HG03064 (cell line): ENCODE data around the gene ACTR1A.
A peak's percentile ranks its signal among the peaks of the same experiment; 100 is the strongest.

ENCODE experiments used
- ATAC-seq: cut with Tn5 transposase; IDR thresholded peaks from one replicate; pipeline ENCODE4 v1.9.1; 2021; ENCODE audit warnings: low read depth; ENCODE audit not compliant: unreplicated experiment

Gene ACTR1A

GRCh38 chr10:102492344-102492939, 10.1 kb downstream of the ACTR1A start:
- ATAC-seq: no peak

DNA sequence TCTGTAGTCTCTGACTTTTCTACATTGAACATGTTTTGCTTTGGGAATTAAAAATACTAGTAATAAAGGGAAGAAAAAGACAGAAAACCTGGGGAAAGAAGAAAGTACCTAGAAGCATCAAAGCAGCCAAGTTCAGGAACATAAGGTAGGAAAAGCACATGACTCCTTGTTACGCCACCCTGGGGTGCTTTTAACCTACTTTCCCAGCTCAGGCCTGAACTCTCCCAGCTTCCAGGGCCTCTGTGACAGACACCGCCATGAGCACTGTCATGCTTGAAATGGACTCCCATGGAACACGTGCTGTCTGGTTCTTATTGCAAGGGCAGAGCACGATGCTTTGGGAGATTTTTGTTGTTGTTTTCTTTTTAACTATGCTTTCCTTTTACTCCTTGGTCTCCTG, 11.4 kb downstream of the ACTR1A start:
- no peak for ATAC-seq

- no peak for ATAC-seq
Observed at GRCh38 chr10:102485093-102485784, 17.3 kb downstream of the ACTR1A start.

GRCh38 chr10:102484021-102484420, 18.5 kb downstream of the ACTR1A start:
- no peak for ATAC-seq

- no peak for ATAC-seq
Observed at GRCh38 chr10:102480396-102480795, 22.1 kb downstream of the ACTR1A start.

- no peak for ATAC-seq
Observed at GRCh38 chr10:102479651-102480050, 22.9 kb downstream of the ACTR1A start.

GRCh38 chr10:102476466-102477141, 25.9 kb downstream of the ACTR1A start:
- ATAC-seq: no peak

GRCh38 chr10:102475451-102476040, 27.0 kb downstream of the ACTR1A start:
- ATAC-seq: no peak

- ATAC-seq: no peak
Observed at GRCh38 chr10:102473445-102474331, 28.8 kb downstream of the ACTR1A start.

DNA sequence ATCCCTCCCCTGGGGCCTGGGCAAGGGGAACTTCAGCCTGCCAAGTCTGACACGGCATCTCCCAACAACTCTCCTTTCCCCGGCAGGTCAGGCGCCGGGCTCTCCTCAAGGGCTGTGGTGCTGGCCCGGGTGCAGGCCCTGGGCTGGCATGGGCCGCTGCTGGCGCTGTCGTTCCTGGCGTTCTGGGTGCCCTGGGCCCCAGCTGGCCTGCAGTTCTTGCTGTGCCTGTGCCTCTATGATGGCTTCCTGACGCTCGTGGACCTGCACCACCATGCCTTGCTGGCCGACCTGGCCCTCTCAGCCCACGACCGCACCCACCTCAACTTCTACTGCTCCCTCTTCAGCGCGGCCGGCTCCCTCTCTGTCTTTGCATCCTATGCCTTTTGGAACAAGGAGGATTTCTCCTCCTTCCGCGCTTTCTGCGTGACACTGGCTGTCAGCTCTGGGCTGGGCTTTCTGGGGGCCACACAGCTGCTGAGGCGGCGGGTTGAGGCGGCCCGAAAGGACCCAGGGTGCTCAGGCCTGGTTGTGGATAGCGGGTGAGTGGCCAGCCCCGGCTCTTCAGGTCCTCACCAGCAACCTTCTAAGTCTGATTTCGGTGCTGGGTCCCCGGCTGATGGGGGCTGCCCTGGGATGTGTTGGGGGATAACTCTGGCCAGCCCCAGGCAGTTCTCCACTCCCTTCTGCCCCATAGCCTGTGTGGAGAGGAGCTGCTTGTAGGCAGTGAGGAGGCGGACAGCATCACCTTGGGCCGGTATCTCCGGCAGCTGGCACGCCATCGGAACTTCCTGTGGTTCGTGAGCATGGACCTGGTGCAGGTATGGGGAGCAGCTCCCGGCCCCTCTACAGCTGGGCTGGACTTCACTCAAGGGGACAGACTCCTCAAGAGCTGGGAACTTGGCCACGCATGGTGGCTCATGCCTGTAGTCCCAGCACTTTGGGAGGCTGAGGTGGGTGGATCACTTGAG, 31.6 kb downstream of the ACTR1A start:
- no peak for ATAC-seq

GRCh38 chr10:102468683-102469082, 33.8 kb downstream of the ACTR1A start:
- ATAC-seq: no peak

- no peak for ATAC-seq
Observed at GRCh38 chr10:102467971-102468438, 34.5 kb downstream of the ACTR1A start.

GRCh38 chr10:102467318-102467717, 35.2 kb downstream of the ACTR1A start:
- ATAC-seq: no peak

DNA sequence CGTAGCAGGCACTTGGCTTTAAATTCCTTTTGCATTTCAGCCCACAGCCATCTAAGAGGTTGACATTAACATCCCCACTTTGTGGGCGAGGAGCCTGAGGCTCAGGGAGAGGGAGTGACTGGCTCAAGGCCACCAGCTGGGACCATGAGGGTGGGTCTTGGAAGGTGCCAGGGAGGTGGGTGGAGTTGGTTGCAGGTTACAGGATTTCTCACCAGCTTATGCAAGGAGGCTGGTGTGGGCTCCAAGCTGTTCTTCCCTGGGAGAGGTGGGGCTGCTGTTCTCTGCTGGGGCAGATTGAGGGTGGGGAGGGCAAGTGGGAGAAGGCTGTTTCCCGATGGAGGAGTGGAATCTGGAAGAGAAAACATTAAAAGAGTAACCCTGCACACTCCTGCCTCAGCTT, 37.0 kb downstream of the ACTR1A start:
- no peak for ATAC-seq

DNA sequence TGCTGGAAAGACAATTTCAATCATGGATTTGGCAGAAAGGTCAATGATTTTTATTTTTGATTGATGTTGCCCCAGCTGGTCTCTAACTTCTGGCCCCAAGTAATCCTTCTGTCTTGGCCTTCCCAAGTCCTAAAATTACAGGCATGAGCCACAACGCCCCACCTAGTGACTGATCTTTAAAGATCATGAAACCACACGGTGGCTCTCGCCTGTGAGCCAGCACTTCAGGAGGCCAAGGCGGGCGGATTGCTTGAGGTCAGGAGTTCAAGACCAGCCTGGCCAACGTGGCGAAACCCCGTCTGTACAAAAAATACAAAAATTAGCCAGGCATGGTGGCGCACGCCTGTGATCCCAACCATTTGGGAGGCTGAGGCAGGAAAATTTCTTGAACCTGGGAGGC, 38.5 kb downstream of the ACTR1A start:
- ATAC-seq: no peak

DNA sequence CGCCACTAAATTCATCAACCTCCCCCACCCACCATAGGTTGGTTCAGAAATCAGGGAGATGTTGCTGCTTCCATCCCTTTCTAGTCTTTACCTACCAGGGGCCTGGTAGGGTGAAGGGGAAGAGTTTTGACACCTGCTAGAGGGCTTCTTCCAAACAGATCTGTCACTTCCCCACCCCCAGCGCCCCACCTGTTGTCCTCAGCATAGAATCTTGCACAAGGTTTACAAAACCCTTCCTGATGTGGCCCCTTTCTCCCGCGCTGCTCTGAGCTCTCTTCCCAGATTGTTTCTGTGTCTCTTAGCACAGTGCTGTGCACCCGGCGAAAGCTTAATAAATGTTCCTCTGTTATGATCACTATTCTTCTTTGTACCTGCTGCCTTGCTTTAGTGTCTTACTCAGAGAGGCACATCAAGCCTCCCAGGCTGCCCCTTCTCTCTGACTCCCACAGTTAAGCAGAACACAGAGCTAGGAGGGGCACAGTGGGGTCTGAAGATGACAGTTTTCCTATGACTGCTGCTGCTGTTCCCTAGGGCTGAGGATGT, 39.9 kb downstream of the ACTR1A start:
- ATAC-seq: no peak

DNA sequence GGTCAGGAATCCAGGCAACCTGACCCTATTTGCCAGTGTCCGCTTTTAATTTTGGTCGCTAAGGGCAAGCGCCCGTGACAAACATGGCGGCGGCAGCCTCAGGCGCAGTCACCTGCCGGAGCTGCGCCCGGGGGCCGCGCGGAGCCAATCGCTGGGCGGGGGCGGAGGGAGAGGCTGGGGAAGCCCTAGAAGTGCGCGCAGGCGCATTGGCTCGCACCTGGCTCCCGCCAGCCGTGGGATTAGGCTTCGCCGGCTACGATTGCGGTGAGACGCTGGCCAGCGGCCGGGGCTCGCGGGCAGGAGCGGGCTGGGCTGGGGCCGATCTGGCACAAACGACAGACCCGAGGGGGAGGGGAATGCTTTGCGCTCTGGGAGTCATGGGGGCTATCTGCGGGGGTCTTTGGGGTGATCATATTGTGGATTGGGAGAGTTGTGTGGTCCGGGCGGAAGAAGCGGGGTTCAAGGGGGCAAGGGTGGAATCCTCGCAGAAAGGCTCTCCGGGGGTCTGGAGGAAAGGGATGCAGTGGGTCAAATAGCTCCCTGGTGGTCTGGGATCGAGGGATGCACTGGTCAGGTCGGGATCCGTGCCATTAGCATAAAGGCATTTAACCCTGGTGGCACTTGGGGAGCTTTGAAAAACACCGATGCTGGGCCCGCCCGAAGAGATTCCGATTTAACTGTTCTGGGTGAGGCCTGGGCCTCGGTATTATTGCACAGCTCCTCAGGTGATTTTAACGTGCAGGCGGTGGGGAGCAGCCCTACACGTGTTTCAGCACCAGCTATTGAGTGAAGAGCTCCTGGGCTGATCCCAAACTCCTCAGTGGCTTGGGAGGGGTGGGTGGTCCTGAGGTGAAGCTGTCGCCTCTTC, 41.1 kb downstream of the ACTR1A start:
- ATAC-seq: peak; percentile 71

DNA sequence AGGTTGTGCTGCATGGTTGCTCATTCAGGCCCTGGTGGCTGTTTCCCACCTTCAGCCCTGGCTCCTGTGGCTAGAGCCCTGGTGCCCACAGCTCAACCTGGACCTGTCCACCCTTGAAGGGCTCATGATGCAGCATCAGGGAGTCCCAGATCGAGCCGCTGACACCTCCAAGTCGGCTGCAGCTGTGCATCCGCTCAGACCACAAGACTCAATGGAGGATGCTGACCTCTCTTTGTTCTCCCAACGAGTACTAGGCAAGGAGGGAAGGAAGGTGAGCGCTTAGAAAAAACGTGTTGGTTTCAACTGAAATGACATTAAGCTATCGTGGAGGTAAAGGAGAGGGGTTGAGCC, 41.7 kb downstream of the ACTR1A start:
- ATAC-seq: peak; percentile 34
